Rectal smooth muscle tissue (tissue), 1 donor: ENCODE measurements around the gene CDCA3.
A peak's percentile ranks its signal among the peaks of the same experiment; 100 is the strongest.

Experiments
- H3K27ac ChIP-seq: one replicate; pipeline ENCODE4 v1.7.0; 2013; ENCODE audit warnings: low read depth, low read length, inconsistent platforms
- H3K27me3 ChIP-seq: one replicate; pipeline ENCODE4 v1.7.0; 2013; ENCODE audit warnings: low read length; ENCODE audit not compliant: control insufficient read depth, insufficient read depth
- H3K36me3 ChIP-seq: one replicate; pipeline ENCODE4 v1.7.0; 2013; ENCODE audit warnings: low read length; ENCODE audit not compliant: control insufficient read depth, insufficient read depth
- H3K4me1 ChIP-seq: one replicate; pipeline ENCODE4 v1.7.0; 2013; ENCODE audit warnings: low read length; ENCODE audit not compliant: control insufficient read depth, insufficient read depth
- H3K4me3 ChIP-seq: one replicate; pipeline ENCODE4 v1.7.0; 2013; ENCODE audit warnings: low read length
- H3K9ac ChIP-seq: one replicate; pipeline ENCODE4 v1.7.0; 2013; ENCODE audit warnings: low read length

CDCA3 gene

DNA sequence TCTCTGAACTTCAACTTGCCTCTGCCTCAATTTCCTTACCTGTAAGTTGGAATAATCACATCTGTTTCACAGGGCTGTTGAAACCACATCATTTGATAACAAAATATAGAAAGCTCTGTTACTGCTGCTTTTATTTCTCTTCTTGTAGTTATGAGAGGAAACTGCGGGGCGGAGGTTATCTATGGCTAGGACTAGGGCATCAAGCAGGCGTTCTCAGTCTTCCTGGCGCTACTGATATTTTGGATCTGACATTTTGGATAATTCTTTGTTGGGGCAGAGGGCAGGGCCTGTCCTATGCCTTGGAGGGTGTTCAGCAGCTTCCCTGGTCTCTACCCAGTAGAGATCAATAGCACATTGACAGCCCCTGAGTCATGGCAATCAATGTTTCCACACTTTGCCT is 19.0 kb downstream of the CDCA3 start:
- peaks cover 4% of the 10 kb centered on the region for H3K4me1 ChIP-seq
- H3K27me3 ChIP-seq, result no peaks in the 10 kb centered on the region
- H3K9ac ChIP-seq, result no peak overlapping the region
- H3K4me3 ChIP-seq, result no peak overlapping the region
- peaks cover 2% of the 10 kb centered on the region for H3K36me3 ChIP-seq
- no peak overlapping the region for H3K27ac ChIP-seq

DNA sequence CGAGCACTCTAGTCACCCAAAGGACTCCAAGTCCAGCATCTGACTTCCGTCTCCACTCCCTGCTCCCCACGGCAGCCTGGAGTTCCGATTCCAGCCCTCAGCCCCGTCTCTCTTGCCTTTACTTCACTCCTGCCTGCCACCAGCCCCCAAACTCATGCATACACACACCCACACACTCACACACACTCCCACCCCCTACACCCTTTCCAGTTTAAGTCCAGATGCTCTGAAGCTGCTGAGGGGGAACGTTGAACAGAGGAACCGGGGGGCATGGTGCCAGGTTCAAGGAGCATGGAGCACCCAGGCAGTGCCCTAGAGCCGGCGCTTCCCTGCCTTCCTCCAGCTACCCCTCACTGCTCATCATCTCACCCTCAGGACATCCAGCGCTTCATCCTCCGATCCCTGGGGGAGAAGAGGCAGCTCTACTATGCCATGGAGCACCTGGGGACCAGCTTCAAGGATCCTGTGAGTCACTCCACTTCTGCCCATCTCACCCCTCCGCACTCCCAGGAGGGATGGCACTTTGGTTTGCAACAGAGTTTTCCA is 19.6 kb downstream of the CDCA3 start:
- Histone ChIP-seq H3K4me1 (peaks cover 7% of the 10 kb centered on the region), H3K36me3 (peaks cover under 1% of the 10 kb centered on the region), H3K4me3 (no peak overlapping the region), H3K9ac (no peak overlapping the region), H3K27ac (no peak overlapping the region), H3K27me3 (no peaks in the 10 kb centered on the region)

DNA sequence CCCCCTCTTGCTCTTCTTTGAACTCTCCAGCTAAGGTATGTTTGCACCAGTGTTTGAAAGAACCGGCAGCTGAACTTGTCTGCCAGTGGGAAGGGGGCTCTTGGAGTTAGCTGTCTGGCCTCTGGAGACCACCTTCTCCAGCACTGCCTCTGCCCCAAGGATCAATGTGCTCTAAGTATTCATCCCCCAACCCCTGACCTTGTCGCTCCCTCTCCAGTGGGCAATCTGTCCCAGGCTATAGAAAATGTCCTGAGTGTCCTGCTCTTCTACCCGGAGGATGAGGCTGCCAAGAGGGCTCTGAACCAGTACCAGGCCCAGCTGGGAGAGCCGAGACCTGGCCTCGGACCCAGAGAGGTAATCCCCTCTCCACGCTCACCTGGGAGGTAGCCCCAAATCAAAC is 20.1 kb downstream of the CDCA3 start:
- Histone ChIP-seq H3K27me3 (no peaks in the 10 kb centered on the region), H3K4me1 (peaks cover 7% of the 10 kb centered on the region), H3K4me3 (no peak overlapping the region), H3K36me3 (no peaks in the 10 kb centered on the region), H3K27ac (no peak overlapping the region), H3K9ac (no peak overlapping the region)

DNA sequence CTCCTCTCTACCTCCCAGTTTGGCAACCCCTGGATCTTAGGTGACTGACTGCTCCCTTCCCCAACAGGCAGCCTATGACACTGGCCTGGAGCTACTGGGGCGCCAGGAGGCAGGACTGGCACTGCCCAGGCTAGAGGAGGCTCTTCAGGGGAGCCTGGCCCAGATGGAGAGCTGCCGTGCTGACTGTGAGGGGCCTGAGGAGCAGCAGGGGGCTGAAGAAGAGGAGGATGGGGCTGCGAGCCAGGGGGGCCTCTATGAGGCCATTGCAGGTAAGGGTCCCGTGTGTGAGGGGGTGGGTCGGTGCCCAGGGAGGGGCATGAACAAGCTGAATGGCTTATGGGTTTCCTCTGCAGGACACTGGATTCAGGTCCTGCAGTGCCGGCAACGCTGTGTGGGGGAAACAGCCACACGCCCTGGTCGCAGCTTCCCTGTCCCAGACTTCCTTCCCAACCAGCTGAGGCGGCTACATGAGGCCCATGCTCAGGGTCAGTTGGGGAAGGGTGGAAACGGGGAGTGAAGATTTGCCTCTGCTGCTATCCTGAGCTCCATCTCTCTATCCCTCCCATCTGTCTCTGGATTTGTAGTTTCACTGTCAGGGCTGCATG is 20.7 kb downstream of the CDCA3 start:
- H3K4me3 ChIP-seq, result no peak overlapping the region
- H3K9ac ChIP-seq, result no peak overlapping the region
- no peak overlapping the region for H3K27ac ChIP-seq
- H3K36me3 ChIP-seq, result no peaks in the 10 kb centered on the region
- H3K27me3 ChIP-seq, result no peaks in the 10 kb centered on the region
- peaks cover 8% of the 10 kb centered on the region for H3K4me1 ChIP-seq

DNA sequence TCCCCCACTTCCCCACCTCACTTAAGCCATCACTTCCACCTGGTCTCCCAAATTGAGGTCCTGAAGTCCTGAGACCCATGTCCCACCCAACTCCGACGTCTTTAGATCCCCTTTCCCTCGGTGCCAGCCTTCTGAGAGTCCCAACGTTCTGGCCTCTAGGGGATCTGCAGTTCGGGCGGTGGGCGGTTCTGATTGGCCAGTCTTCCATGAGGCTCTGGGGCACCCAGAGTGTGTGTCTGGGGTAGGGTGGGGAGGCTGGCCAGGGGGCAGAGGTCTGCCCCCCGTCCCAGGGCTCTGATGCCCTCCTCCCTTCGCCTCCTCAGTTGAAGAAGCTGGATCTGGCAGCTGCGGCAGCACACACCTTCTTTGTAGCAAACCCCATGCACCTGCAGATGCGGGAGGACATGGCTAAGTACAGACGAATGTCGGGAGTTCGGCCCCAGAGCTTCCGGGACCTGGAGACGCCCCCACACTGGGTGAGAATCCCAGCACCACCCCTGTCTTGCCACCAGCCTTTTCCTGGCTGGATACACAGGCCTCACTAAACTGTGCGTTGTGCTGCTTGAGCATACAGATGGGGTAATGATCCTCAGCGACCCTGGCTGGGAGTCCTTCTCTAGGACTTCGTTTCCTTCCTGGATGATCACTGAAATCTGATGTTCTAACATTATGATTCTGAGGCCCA is 21.4 kb downstream of the CDCA3 start:
- Histone ChIP-seq H3K27ac (peak overlapping the region; percentile 82), H3K9ac (no peak overlapping the region), H3K4me1 (peaks cover 15% of the 10 kb centered on the region)

DNA sequence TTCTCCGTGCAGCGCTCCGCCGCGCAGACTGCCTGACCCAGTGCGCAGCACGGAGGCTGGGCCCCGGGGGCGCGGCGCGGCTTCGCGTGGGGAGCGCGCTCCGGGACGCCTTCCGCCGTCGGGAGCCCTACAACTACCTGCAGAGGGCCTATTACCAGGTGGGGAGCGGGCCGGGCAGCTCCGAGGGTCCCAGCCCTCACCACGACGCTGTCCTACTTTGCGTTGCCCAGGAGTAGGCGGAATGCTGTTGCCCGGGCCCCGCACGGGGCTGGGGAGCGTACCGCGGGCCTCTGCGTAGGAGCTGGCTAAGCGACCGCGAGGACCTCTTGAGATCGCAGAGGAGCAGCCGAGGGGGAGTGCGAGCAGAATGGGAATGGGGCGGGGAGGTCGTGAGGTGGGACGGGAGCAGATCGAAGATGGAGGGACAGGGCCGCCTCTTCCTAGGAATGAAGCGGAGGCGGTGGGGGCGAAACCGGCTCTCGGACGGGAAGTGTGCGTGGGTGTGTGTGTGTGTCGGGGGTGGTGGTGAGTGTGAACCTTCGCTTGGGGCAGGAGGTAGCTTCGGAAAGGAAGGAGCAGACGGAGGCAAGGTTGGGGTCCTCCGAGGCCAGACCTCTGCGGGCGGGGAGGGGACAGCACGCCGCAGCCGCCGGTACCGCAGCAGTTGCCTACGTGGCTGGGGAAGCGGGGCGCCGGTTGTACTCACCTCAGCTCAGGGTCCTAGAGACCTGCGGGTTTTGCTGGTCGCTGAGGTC is 22.1 kb downstream of the CDCA3 start:
- H3K9ac ChIP-seq, result peak overlapping the region; percentile 85
- H3K4me1 ChIP-seq, result peaks cover 15% of the 10 kb centered on the region
- H3K27me3 ChIP-seq, result peaks cover 3% of the 10 kb centered on the region

More for the DNA sequence above, 21.4 kb downstream of the CDCA3 start:
- H3K27me3 ChIP-seq, result peaks cover 3% of the 10 kb centered on the region
- peak overlapping the region; percentile 87 for H3K4me3 ChIP-seq
- H3K36me3 ChIP-seq, result no peaks in the 10 kb centered on the region

DNA sequence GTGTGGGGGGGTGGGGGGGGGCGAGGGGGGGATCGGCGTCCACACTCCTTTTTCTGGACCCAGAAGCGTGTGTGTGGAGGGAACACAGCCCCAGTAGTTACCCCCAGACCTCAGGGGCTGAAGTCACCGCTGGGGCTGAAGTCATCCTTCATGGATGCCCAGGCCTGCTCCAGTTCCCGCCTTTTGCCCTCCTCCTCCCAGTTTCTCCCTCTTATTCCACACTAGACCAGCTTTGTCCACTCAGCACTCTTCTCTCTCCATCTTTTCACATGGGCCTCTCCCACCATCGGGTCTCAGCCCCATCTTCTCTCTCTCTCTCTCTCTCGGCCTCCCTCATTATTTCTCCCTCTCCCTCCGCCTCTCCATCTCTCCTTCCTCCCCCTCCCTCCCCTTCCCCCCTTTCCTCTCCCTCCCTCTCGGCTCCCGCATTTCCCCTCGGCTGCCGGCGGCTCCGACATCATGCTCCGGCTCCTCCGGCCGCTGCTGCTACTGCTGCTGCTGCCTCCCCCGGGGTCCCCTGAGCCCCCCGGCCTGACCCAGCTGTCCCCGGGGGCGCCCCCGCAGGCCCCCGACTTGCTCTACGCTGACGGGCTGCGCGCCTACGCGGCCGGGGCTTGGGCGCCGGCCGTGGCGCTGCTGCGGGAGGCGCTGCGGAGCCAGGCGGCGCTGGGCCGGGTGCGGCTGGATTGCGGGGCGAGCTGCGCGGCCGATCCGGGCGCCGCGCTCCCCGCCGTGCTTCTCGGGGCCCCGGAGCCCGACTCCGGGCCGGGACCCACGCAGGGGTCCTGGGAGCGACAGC is 22.9 kb downstream of the CDCA3 start, which contains the start of gene P3H3:
Gene P3H3 (plus strand): TSS at position 426 of the 799 bp plus-strand sequence. CDS start 34 bp downstream, at position 460.
- Histone ChIP-seq H3K36me3 (no peaks in the 10 kb centered on the region), H3K27me3 (peaks cover 3% of the 10 kb centered on the region), H3K4me1 (peaks cover 15% of the 10 kb centered on the region), H3K9ac (peak within 1 kb of the TSS; percentile 85), H3K27ac (peak within 1 kb of the TSS; percentile 82), H3K4me3 (peak within 1 kb of the TSS; percentile 87)

More for the DNA sequence above, 22.1 kb downstream of the CDCA3 start:
- peak overlapping the region; percentile 82 for H3K27ac ChIP-seq
- no peaks in the 10 kb centered on the region for H3K36me3 ChIP-seq
- peak overlapping the region; percentile 87 for H3K4me3 ChIP-seq

DNA sequence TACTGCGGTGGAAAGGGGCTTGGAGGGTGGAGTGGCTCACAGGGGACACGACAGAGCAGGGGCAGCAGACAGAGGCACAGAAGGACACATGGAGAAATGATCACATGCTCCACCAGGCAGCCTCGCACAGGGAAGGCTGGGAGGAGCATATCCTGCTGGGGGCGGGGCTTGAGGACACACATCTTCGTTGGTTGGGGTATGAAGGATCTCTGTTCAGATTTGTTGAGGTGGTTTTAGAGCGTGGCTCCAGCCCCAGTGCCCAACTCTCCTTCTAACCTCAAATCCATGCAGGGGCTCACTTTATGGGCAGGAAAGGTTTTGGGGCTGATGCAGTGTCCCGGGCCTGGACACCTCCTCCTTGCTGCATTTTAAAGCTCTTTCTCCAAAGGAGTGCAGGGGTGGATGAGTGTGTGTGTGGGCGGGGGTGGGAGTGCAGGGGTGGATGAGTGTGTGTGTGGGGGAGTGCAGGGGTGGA is 23.6 kb downstream of the CDCA3 start:
- peak overlapping the region; percentile 23 for H3K4me3 ChIP-seq
- H3K36me3 ChIP-seq, result no peaks in the 10 kb centered on the region
- H3K9ac ChIP-seq, result no peak overlapping the region
- H3K27me3 ChIP-seq, result peaks cover 3% of the 10 kb centered on the region
- H3K4me1 ChIP-seq, result peaks cover 15% of the 10 kb centered on the region
- peak overlapping the region; percentile 3 for H3K27ac ChIP-seq

DNA sequence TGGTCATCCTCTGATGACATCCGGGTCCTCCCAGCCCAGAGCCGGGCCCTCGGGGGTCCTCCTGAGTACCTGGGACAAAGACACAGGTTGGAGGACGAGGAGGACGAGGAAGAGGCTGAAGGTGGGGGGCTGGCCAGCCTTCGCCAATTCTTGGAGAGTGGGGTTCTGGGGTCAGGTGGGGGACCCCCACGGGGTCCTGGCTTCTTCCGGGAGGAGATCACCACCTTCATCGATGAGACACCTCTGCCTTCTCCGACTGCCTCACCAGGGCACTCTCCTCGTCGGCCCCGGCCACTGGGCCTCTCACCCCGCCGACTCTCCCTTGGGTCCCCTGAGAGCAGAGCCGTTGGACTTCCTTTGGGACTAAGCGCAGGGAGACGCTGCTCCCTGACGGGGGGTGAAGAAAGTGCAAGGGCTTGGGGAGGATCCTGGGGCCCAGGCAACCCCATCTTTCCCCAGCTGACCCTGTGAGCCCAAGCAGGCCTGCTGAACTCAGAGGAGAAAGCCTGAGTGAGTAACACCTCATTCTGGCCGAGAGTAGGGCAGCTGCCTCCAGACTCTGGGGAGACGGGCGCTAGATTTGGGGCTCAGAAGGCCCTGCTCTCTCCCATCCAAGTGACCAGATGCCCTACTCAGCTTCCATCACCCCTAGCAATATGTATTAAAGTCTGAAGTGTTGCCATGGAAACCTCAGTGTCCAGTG is 24.2 kb downstream of the CDCA3 start:
- no peak overlapping the region for H3K9ac ChIP-seq
- H3K27ac ChIP-seq, result peak overlapping the region; percentile 3
- no peaks in the 10 kb centered on the region for H3K36me3 ChIP-seq
- H3K4me3 ChIP-seq, result no peak overlapping the region
- H3K4me1 ChIP-seq, result peaks cover 15% of the 10 kb centered on the region
- peaks cover 5% of the 10 kb centered on the region for H3K27me3 ChIP-seq

DNA sequence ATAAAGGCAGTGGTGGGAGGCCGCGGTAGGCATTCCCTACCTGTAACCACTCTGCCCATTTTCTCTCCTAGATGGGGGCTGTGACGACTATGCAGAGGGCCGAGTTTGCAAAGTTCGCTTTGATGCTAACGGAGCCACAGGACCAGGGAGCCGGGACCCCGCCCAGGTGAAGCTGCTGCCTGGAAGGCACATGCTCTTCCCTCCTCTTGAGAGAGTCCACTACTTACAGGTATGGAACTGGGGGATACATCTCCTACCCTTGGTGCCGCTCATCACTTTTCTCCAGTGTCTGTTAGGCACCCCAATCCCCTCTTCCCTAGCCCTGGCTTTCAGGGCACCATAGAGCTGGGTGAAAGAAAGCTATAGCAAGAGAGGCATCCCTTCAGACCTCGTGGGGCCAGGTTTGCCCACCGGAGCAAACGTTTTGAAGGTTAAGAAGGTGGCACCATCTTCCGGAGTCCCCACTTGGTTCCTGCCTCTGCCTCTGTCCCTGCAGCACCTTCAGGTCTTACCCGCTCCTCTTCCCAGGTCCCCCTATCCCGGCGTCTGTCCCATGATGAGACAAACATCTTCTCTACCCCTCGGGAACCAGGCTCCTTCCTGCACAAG is 24.9 kb downstream of the CDCA3 start:
- no peak overlapping the region for H3K27ac ChIP-seq
- H3K4me1 ChIP-seq, result peaks cover 15% of the 10 kb centered on the region

More for the DNA sequence above, 24.9 kb downstream of the CDCA3 start:
- no peak overlapping the region for H3K4me3 ChIP-seq
- no peak overlapping the region for H3K9ac ChIP-seq
- H3K27me3 ChIP-seq, result peaks cover 5% of the 10 kb centered on the region
- no peaks in the 10 kb centered on the region for H3K36me3 ChIP-seq
